HepG2 (cell line): Measurements from ENCODE around the gene SLC4A2. TPM values are rescaled to one million over a fixed set of nuclear protein-coding genes. Genes with fewer than 3 reads are reported as not detected.
A peak's percentile ranks its signal among the peaks of the same experiment; 100 is the strongest.

Experiments
- ATAC-seq: fragments of 200-7000 bp; cut with Tn5 transposase; 3 replicates; pipeline ENCODE4 v1.9.1; 2020; ENCODE audit warnings: mild to moderate bottlenecking, moderate library complexity
- BruUV-seq: library from RNA; stranded (reverse); fragments of 400-500 nt; replicated peaks from 2 replicates; lab custom pipeline; 2021; lab: Mats Ljungman, UMichigan
- CTCF ChIA-PET: fragments of 300-600 bp; formaldehyde crosslinking; extraction: SDS; loops from one replicate; lab custom pipeline; 2021; ENCODE audit warnings: low total read pairs, inconsistent platforms, low intra/inter-chr PET ratio; lab: Yijun Ruan, JAX
- POLR2A ChIA-PET: fragments of 350-600 bp; sonication (Branson Sonifier 250); formaldehyde crosslinking; loops from one replicate; lab custom pipeline; 2020; ENCODE audit warnings: antibody characterized with exemption, inconsistent platforms; lab: Yijun Ruan, JAX
- DNase-seq: peaks from one replicate; pipeline ENCODE4 v3.0.0-alpha.2; 2015; ENCODE audit warnings: low spot score
- FAIRE-seq: peaks from 3 replicates; lab custom pipeline; 2011; peaks lifted over from hg19 to GRCh38; lab: Jason Lieb, UNC
- H2AFZ ChIP-seq: one replicate; pipeline ENCODE4 v1.6.1; 2011; ENCODE audit warnings: low read length, inconsistent platforms
- H3K27ac ChIP-seq: fragments of 300-600 bp; 3 replicates; pipeline ENCODE4 v1.8.0; 2011; ENCODE audit warnings: mixed run types, mild to moderate bottlenecking, mixed read lengths, low read length, inconsistent platforms; ENCODE audit not compliant: insufficient read depth; ENCODE audit errors: extremely low read length
- H3K27me3 ChIP-seq, 2 experiments: fragments of 200-600 bp in 1 of 2; 2 replicates in 1 of 2; 3 replicates in 1 of 2; pipeline versions ENCODE4 v1.6.0 to v1.8.0; 2011; ENCODE audit warnings: low read length in 2 of 2, mild to moderate bottlenecking in 2 of 2, moderate library complexity in 2 of 2, inconsistent platforms in 1 of 2; ENCODE audit not compliant: insufficient read depth in 2 of 2, control insufficient read depth in 1 of 2
- H3K36me3 ChIP-seq, 2 experiments: fragments of 200-600 bp in 1 of 2; replicated peaks in 1 of 2; 2 replicates in 1 of 2; 3 replicates in 1 of 2; pipeline versions ENCODE4 v1.5.1 to v1.8.0; 2011; ENCODE audit warnings: low read length in 2 of 2, inconsistent platforms in 1 of 2; ENCODE audit not compliant: insufficient read depth in 2 of 2, control insufficient read depth in 1 of 2
- H3K4me1 ChIP-seq: 2 replicates; pipeline ENCODE4 v1.5.1; 2012; ENCODE audit warnings: low read length, inconsistent platforms; ENCODE audit not compliant: insufficient read depth
- H3K4me2 ChIP-seq: 2 replicates; pipeline ENCODE4 v1.6.0; 2011; ENCODE audit warnings: low read depth, low read length, inconsistent platforms
- H3K4me3 ChIP-seq, 3 experiments: fragments of 200-600 bp in 1 of 3; sonication (generic), shearing (Covaris generic) in 1 of 3; replicated peaks in 1 of 3; 2 replicates each; pipeline ENCODE4 v1.5.1; 2011 to 2016; ENCODE audit warnings: low read length in 3 of 3, inconsistent platforms in 2 of 3, low read depth in 2 of 3, mild to moderate bottlenecking in 2 of 3, control low read depth in 1 of 3, mixed read lengths in 1 of 3; ENCODE audit not compliant: insufficient read depth in 1 of 3
- H3K79me2 ChIP-seq: one replicate; pipeline ENCODE4 v1.6.1; 2011; ENCODE audit warnings: low read length, inconsistent platforms; ENCODE audit not compliant: insufficient read depth
- H3K9ac ChIP-seq: 2 replicates; pipeline ENCODE4 v1.6.0; 2011; ENCODE audit warnings: mild to moderate bottlenecking, low read depth, low read length, inconsistent platforms; ENCODE audit not compliant: insufficient read depth
- H3K9me3 ChIP-seq: 2 replicates; pipeline ENCODE4 v1.5.1; 2012; ENCODE audit warnings: mild to moderate bottlenecking, low read length
- H4K20me1 ChIP-seq: 2 replicates; pipeline ENCODE4 v1.6.0; 2011; ENCODE audit warnings: inconsistent platforms, mild to moderate bottlenecking, low read length, moderate library complexity; ENCODE audit not compliant: insufficient read depth
- DRAP1 ChIP-seq: IDR thresholded peaks from 2 replicates; pipeline ENCODE4 v1.6.1; 2016; ENCODE audit warnings: missing genetic modification reagents, missing compliant biosample characterization
- GMEB1 ChIP-seq: sonication (generic); formaldehyde crosslinking; IDR thresholded peaks from 2 replicates; pipeline ENCODE4 v1.5.1; 2020; ENCODE audit warnings: missing genetic modification reagents, mild to moderate bottlenecking, borderline replicate concordance
- ZNF205 ChIP-seq: IDR thresholded peaks from 2 replicates; pipeline ENCODE4 v1.6.1; 2018; ENCODE audit warnings: missing biosample characterization, missing genetic modification reagents
- WGBS: methylation state at CpG from one replicate; pipeline ENCODE4 v1.1.6; 2017; ENCODE audit warnings: low lambda C conversion rate; 5-methylcytosine and 5-hydroxymethylcytosine counted together
- in situ Hi-C: cut with HindIII; loops from 2 replicates; pipeline ENCODE4 v1.10.0; 2017; ENCODE audit warnings: low pct_unique_long_range_greater_than_20kb; ENCODE audit not compliant: extremely low pct_ligation_motif_present
- intact Hi-C: fragments of 100-400 bp; cut with micrococcal nuclease; formaldehyde crosslinking; loops from one replicate; pipeline ENCODE4 v1.10.0; 2022; ENCODE audit not compliant: unreplicated experiment
- polyA plus RNA-seq, 8 experiments: library from polyadenylated mRNA; depleted of rRNA in 3 of 8; stranded (reverse) in 7 of 8; unstranded in 1 of 8; fragments of >200 nt; fragmentation: Illumina TruSeq in 4 of 8; extraction: Trizol in 4 of 8; gene quantifications; 2 replicates each; pipeline versions ENCODE4 v1.2.1 to v1.2.3, GENCODE V29; 2011 to 2016; ENCODE audit warnings: low read depth in 4 of 8, missing spikeins in 1 of 8, mixed read lengths in 1 of 8; ENCODE audit not compliant: insufficient read depth in 1 of 8
- total RNA-seq, 5 experiments: library from RNA; depleted of rRNA; stranded (reverse); fragments of >200 nt; fragmentation: Illumina TruSeq; extraction: Trizol; gene quantifications; 2 replicates each; pipeline ENCODE4 v1.2.3, GENCODE V29; 2016; ENCODE audit warnings: low read depth in 1 of 5
- TF ChIP-seq, protein P1 (sequence below), 2 experiments: sonication (generic) in 1 of 2; formaldehyde crosslinking in 1 of 2; IDR thresholded peaks; 2 replicates each; pipeline versions ENCODE4 v1.6.1 to v1.9.0; 2014 to 2022; ENCODE audit warnings: antibody characterized with exemption in 1 of 2, borderline replicate concordance in 1 of 2, inconsistent platforms in 1 of 2, low read depth in 1 of 2, missing genetic modification reagents in 1 of 2

The SLC4A2 gene
- total and polyA plus RNA-seq, 2 of the 13 experiments (the other 11 are each of a cell fraction or from before 2014, with no cell fraction given) = 51.9 to 73.4 TPM

GRCh38 chr7:151088856-151089699 lies 29.7 kb downstream of the SLC4A2 start (continued):
- TF ChIP-seq GMEB1 (CRISPR knock-in tag) = no peak
- no peak for TF ChIP-seq ZNF205 (CRISPR knock-in tag)
- peak; percentile 11; the same call in 1 of the 2 replicates for TF ChIP-seq DRAP1 (CRISPR knock-in tag)
- TF ChIP-seq, all 625 proteins: peak for 66

GRCh38 chr7:151089893-151090730 lies 30.7 kb downstream of the SLC4A2 start:
- Histone ChIP-seq H3K4me2 (peak overlapping the region; percentile 97), H3K27ac (peak overlapping the region; percentile 70), H2AFZ (no peak overlapping the region), H3K9ac (peak overlapping the region; percentile 88; the same call in 1 of the 2 replicates), H4K20me1 (peaks cover 63% of the 10 kb centered on the region), H3K79me2 (peaks cover 82% of the 10 kb centered on the region), H3K27me3 (no peaks in the 10 kb centered on the region), H3K4me1 (peaks cover 49% of the 10 kb centered on the region), H3K36me3 (peaks cover 8 to 32% of the 10 kb centered on the region in 2 experiments; a peak in 4 of 5 replicates), H3K4me3 (peak overlapping the region in 1 of 3 experiments; percentile 98; a peak in 1 of 6 replicates), H3K9me3 (no peaks in the 10 kb centered on the region)
- no peak for ATAC-seq
- ChIA-PET CTCF (no interaction called here), POLR2A (interaction anchor here (0.6 to 6.7 kb wide), 4 partner anchors 13 to 62 kb away, joined by 3 to 82 read pairs (median 6); partner anchors contain the start of gene ABCB8)
- intact Hi-C loops = loop anchor here (10.0 kb wide), 1 partner anchor 155 kb away; the partner anchor contains the start of gene SMARCD3
- no peak for FAIRE-seq
- WGBS = 91% methylated on average over 17 of the region's 22 CpGs
- no peak for DNase-seq
- no TSS peak for BruUV-seq
- TF ChIP-seq, protein P1, sequence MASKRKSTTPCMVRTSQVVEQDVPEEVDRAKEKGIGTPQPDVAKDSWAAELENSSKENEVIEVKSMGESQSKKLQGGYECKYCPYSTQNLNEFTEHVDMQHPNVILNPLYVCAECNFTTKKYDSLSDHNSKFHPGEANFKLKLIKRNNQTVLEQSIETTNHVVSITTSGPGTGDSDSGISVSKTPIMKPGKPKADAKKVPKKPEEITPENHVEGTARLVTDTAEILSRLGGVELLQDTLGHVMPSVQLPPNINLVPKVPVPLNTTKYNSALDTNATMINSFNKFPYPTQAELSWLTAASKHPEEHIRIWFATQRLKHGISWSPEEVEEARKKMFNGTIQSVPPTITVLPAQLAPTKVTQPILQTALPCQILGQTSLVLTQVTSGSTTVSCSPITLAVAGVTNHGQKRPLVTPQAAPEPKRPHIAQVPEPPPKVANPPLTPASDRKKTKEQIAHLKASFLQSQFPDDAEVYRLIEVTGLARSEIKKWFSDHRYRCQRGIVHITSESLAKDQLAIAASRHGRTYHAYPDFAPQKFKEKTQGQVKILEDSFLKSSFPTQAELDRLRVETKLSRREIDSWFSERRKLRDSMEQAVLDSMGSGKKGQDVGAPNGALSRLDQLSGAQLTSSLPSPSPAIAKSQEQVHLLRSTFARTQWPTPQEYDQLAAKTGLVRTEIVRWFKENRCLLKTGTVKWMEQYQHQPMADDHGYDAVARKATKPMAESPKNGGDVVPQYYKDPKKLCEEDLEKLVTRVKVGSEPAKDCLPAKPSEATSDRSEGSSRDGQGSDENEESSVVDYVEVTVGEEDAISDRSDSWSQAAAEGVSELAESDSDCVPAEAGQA (IDR thresholded peaks at IDR 0.05; ENCODE audit: low read depth) = no peak
- TF ChIP-seq, protein P1 (CRISPR knock-in tag; IDR thresholded peaks at IDR 0.05; ENCODE audit: borderline replicate concordance) = no peak
- in situ Hi-C loops = no loop called here
